GM13977 (cell line): ENCODE measurements around the gene ROPN1.
"Not testable (repeated sequence)": the region's sequence is repeated elsewhere in the genome, so short reads cannot be mapped to it uniquely, and the experiment has no call there.

Experiments used
- DNase-seq: peaks from one replicate; pipeline ENCODE4 v3.0.0; 2012; ENCODE audit warnings: low spot score
- in situ Hi-C: fragments of 300-500 bp; cut with MboI; formaldehyde crosslinking; loops from one replicate; pipeline ENCODE4 v1.12.0; 2022; ENCODE audit warnings: low sequenced_read_pairs, low pct_unique_long_range_greater_than_20kb, mixed read lengths, inconsistent platforms; ENCODE audit not compliant: unreplicated experiment
- TF ChIP-seq, protein P1 (sequence below): IDR thresholded peaks from 2 replicates; pipeline ENCODE4 v1.5.1; 2012; ENCODE audit warnings: mild to moderate bottlenecking, control low read depth; ENCODE audit not compliant: insufficient read depth; ENCODE audit errors: extremely low read depth, missing control alignments

Gene ROPN1

DNA sequence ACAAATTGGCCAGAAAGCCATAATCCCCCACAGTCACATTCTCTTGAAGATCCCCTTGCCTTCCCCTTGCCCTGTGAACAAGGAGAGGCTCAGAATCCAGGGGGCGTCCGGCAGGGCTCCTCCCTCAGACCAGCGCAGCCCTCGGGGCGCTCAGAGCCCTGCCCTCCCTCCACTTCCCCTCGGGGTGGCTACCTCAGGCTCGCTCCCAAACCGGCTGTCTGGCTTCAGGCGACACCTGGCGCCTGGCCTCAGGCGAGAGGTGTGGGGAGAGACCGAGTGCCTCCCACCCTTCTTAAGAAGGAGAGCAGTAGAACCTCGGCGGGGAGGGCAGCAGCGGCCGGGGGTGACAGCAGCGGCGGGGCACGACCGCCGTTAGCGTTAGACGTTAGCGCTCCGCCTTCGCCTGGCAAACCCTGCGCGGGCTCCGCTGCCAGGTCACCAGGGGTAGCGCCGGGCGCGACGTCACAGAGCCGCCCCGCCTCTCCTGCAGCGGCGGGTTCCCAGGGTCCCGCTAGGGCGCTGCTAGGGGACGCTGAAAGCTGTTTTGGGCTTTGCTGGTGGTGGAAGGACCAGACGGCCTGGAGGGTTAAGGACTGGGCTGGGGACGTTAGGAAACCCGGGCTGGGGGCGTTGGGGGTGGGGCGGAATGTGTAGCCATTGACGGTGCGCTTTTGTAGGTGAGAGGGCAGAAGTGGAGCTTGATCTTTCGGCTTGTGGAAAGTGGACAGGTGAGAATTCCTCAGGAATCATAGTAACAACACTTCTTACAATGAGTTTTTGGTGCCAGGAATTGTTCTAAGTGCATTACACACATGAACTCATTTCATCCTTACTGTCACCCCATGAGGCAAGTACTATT is at the start of gene ROPN1:
ROPN1 (minus strand) TSS at position 395 of the 859 bp plus-strand sequence. CDS start 11,643 bp downstream, outside the sequence.
- in situ Hi-C loops, result not testable (repeated sequence)

DNA sequence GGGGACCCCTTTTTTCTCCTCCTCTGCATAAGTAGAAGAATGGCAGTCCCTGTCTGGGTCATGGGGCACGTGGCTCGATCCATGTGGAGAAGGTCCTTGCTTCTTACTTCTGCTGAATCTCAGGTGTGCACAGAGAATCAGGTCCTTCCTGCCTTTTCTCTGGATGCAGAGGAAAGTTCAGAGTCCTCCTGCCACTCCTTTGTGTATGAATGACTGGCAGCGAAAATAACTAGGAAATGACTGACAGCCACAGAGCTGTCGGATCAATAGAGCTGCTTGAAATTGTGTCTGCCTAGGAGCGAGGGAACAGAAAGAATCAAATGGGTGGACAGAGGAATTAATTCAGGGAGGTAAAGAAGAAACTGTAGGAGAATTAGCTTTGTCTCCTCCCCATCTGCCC is 49.6 kb upstream of the ROPN1 start:
- in situ Hi-C loops, result no loop called here
- no peak for DNase-seq
- TF ChIP-seq, protein P1, sequence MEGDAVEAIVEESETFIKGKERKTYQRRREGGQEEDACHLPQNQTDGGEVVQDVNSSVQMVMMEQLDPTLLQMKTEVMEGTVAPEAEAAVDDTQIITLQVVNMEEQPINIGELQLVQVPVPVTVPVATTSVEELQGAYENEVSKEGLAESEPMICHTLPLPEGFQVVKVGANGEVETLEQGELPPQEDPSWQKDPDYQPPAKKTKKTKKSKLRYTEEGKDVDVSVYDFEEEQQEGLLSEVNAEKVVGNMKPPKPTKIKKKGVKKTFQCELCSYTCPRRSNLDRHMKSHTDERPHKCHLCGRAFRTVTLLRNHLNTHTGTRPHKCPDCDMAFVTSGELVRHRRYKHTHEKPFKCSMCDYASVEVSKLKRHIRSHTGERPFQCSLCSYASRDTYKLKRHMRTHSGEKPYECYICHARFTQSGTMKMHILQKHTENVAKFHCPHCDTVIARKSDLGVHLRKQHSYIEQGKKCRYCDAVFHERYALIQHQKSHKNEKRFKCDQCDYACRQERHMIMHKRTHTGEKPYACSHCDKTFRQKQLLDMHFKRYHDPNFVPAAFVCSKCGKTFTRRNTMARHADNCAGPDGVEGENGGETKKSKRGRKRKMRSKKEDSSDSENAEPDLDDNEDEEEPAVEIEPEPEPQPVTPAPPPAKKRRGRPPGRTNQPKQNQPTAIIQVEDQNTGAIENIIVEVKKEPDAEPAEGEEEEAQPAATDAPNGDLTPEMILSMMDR, result no peak

More for the DNA sequence above, at the start of gene ROPN1:
- DNase-seq, result not testable (repeated sequence)

DNA sequence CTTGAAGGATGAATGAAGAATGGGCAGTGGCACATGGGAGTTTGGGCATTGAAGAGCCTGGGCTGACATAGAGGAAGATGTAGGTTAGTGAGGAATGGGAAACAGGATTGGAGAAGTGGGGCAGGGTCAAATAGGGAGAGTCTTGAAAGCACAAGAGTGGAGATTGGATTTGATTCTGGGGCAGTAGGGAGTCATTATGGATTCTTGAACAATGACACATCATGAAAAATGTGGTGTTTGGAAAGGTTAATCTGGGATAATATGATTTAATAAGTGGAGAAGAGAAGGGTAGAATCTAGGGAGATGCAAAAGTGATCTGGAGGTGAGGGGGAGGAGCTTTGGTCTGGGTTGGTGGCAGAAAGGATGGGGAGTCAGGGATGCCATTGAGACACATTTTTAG is 45.4 kb upstream of the ROPN1 start:
- no peak for DNase-seq
- in situ Hi-C loops, result no loop called here
- TF ChIP-seq, protein P1, result no peak

DNA sequence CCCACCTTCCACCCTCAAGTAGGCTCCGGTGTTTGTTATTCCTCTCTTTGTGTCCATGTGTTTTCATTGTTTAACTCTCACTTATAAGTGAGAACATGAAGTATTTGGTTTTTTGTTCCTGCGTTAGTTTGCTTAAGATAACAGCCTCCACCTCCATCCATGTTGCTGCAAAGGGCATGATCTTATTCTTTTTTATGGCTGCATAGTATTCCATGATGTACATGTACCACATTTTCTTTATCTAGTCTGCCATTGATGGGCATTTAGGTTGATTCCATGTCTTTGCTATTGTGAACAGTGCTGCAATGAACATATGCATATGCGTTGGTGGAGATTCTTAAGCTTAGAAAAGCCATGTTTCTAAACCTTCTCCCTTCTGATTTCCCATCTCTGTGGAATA is 44.3 kb upstream of the ROPN1 start:
- in situ Hi-C loops, DNase-seq: not testable (repeated sequence)

DNA sequence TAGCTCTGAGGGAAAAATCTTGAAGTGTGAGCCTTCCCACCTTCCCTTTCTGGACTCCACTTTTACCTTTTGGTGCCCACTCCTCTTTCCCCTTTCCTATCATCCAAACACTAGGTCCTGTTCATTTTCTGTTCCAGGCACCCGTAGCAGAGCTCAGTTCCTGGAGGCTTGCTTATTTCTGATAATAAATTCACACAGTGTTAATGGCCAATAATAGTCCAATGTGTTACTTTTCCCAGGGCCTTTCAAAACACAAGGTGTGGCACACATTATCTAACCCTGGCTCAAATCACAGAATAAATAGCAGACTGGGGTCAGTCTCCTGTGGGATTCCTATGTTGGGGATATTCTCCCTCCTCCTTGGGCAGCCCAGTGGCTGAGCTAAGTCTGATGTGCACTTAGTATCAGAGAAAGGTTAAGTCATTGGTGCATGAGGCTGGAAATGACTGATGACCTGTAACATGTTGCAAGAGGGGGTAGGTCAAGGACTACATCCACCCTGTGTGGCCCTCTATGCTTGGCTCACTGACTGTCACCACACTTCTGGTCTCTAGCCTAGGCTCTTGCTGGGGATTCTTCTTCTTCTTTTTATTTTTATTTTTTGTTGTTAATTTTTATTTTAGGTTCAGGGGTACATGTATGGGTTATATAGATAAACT is 43.7 kb upstream of the ROPN1 start:
- DNase-seq, result no peak
- in situ Hi-C loops, result no loop called here
- TF ChIP-seq, protein P1, result no peak

DNA sequence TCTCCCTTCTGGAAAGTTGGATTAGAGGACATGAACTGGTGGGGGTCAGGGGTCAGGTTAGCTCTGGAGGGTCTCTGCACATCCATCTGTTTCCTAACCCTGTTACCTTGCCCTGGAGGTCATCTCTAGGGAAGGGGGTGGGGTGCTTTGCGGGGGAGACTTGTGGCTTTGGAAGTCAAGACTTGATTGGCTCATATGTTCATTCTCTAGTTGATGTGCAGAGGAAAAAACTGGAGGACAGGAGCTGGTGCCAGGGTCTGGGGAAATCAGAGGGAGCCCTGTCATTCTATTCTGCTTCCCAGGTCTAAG is 42.9 kb upstream of the ROPN1 start:
- DNase-seq, result no peak
- TF ChIP-seq, protein P1, result no peak
- in situ Hi-C loops, result no loop called here

DNA sequence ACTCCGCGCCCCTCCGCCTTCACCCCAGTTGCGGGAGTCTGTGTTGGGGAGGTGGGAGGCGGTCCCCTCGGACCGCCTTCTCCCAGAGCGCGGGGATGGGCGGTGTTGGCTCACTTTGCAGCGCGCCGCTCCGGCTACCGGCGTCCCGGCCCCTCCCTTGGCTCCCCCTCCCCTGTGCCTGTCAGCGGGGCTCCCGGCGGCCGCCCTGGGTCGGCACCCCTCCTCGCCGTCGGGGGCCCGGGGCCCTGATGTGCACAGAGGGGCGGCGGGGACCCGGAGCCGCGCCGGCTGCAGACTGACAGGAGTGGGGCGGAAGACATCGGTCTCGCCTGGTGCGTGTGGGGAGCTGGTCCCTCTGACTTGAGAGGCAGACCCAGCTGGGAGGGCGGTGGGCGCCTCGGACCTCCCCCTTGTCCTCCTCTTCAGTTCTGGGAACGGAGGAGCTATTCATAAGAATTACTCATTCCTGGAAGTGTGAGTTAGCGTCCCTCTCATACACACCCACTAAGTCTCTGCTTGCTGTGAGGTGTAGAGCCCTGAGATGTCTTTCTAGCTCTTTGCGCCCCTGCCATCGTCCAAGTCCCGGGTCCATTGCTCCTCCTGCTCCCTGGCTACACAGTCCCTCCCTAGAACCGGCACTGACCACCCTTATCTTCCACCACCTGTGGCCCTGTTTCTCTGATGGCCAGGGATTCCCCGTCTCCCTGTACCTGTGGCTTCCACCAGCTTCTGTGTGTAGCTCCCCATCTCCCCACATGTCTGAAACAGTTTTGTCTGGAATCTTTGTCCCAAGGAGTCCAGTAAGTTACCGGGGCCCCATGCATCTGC is 42.3 kb upstream of the ROPN1 start:
- TF ChIP-seq, protein P1, result no peak
- DNase-seq, result no peak
- in situ Hi-C loops, result no loop called here
